Measurements from ENCODE around the gene PTTG1IP2.
"Not testable (repeated sequence)": the region's sequence is repeated elsewhere in the genome, so short reads cannot be mapped to it uniquely, and the experiment has no call there.

PTTG1IP2 gene

DNA sequence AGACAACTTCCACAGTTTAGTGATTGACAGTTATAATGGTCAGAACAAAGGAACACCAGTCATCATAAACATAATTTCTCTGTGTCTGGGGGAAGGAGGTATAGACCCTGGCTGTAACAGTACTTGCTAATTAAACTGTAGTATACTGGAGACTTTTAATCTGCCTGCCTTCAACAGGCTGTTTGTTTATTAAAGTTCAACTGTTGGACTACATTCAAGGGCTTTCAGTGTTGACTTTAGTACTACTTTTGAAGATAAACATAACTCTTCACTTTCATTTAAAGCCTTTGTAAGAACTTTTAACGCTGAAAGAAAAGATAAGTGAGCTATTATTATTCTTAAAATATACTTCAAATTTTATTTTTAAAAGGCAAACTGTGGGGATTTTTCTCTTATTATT is 15.5 kb upstream of the PTTG1IP2 start:
- no peaks in the 10 kb centered on the region for H3K4me1 ChIP-seq (ENCODE audit: control insufficient read depth, insufficient read depth, low read length, poor library complexity, severe bottlenecking)
- no peak overlapping the region for H3K27ac ChIP-seq (ENCODE audit: low read depth, low read length, severe bottlenecking)
- no peaks in the 10 kb centered on the region for H3K36me3 ChIP-seq (ENCODE audit: control insufficient read depth, insufficient read depth, low read length)
- H3K4me3 ChIP-seq (ENCODE audit: extremely low read depth, insufficient read depth, low read length, poor library complexity, severe bottlenecking): no peak overlapping the region
- WGBS, 2 experiments (ENCODE audit: insufficient coverage in 2 of 2): no CpG with 5 or more reads among the region's 1 CpG
- H3K9me3 ChIP-seq (ENCODE audit: control insufficient read depth, low read length): no peaks in the 10 kb centered on the region

DNA sequence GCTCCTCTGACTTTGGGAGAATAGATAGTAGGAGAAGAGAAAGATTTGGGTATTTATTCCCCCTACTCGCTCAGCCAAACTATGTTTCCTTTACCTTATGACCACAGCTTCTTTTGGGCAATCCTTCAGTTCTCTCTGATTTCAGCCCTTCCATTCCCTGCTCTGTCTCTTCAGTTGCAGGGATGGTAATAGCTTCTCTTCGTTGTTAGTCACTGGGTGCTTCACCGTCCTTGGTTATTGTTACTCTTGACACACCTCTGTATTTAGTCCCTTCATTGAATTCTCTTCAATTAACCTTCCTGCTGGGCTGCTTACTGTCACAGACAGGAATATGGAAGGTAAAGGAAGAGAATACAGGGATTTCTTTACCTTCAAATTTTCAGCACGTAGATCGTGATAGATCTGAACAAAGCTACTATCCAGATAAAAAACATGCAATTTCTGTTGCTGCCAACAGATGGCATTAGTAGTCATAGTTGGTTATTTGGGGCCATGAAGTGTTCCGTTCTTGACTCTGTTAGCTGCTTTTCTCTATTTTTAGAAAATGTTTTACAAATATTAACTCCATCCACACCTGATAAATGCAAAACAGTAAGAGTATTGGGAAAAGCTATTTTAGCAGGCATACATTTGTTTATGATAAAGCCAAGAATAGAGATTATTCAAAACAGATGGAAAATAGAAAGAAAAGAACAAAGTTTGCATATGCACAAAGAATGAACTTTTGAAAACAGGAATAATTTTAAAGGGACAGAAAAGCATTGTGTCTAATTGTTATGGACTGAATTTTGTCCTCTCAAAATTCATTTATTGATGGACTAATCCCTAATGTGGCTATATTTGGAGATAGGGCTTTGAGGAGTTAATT is 14.0 kb upstream of the PTTG1IP2 start:
- no peaks in the 10 kb centered on the region for H3K9me3 ChIP-seq (ENCODE audit: control insufficient read depth, low read length)
- WGBS, 2 experiments (ENCODE audit: insufficient coverage in 2 of 2): no CpG with 5 or more reads among the region's 6 CpGs
- no peak overlapping the region for H3K27ac ChIP-seq (ENCODE audit: low read depth, low read length, severe bottlenecking)
- H3K4me1 ChIP-seq (ENCODE audit: control insufficient read depth, insufficient read depth, low read length, poor library complexity, severe bottlenecking): no peaks in the 10 kb centered on the region
- H3K4me3 ChIP-seq (ENCODE audit: extremely low read depth, insufficient read depth, low read length, poor library complexity, severe bottlenecking): no peak overlapping the region
- H3K36me3 ChIP-seq (ENCODE audit: control insufficient read depth, insufficient read depth, low read length): no peaks in the 10 kb centered on the region

DNA sequence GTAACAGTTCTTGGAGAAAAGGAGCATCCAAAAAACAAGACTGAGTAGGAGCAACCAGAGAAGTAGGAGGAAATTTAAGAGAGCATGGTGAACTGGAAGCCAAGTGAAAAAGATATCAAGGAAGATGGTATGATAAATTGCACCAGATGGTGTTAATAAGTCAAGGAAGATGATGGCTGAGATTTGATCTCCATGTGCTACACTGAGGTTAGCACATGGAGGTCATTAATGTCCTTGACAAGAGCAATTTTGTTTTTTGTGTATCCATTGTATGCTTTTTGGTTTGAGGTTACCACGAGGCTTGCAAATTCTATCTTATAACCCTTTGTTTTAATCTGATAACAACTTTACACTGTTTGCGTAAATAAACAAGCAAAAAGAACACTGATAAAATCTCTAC is 11.3 kb upstream of the PTTG1IP2 start:
- H3K27ac ChIP-seq (ENCODE audit: low read depth, low read length, severe bottlenecking): no peak overlapping the region
- no peak overlapping the region for H3K4me3 ChIP-seq (ENCODE audit: extremely low read depth, insufficient read depth, low read length, poor library complexity, severe bottlenecking)
- H3K36me3 ChIP-seq (ENCODE audit: control insufficient read depth, insufficient read depth, low read length): no peaks in the 10 kb centered on the region
- H3K4me1 ChIP-seq (ENCODE audit: control insufficient read depth, insufficient read depth, low read length, poor library complexity, severe bottlenecking): no peaks in the 10 kb centered on the region
- WGBS, 2 experiments (ENCODE audit: insufficient coverage in 2 of 2): no CpG with 5 or more reads among the region's 2 CpGs
- H3K9me3 ChIP-seq (ENCODE audit: control insufficient read depth, low read length): no peaks in the 10 kb centered on the region

DNA sequence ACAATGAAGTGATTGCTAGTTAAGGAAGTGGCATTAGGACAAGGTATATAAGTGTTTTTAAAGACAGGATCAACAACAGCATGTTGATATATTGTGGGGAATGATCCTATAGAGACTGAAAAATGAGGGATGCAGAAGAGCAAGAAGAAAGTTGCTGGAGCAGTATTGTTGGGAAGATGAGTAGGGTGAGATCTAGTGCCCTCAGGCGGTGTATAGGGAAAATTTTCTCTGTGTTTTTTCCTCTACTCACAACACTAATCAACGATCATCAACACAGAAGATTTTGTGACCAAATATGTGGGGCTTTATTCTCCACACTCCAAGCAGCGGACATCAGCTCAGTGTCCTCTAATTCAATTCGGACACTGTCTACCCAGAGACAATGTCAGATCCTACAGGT is 9.6 kb upstream of the PTTG1IP2 start:
- WGBS, 2 experiments (ENCODE audit: insufficient coverage in 2 of 2): 76 to 88% methylated on average over 2 of the region's 4 CpGs
- Histone ChIP-seq H3K27ac (ENCODE audit: low read depth, low read length, severe bottlenecking) (no peak overlapping the region), H3K4me1 (ENCODE audit: control insufficient read depth, insufficient read depth, low read length, poor library complexity, severe bottlenecking) (no peaks in the 10 kb centered on the region), H3K4me3 (ENCODE audit: extremely low read depth, insufficient read depth, low read length, poor library complexity, severe bottlenecking) (no peak overlapping the region), H3K36me3 (ENCODE audit: control insufficient read depth, insufficient read depth, low read length) (no peaks in the 10 kb centered on the region), H3K9me3 (ENCODE audit: control insufficient read depth, low read length) (peaks cover 4% of the 10 kb centered on the region)

DNA sequence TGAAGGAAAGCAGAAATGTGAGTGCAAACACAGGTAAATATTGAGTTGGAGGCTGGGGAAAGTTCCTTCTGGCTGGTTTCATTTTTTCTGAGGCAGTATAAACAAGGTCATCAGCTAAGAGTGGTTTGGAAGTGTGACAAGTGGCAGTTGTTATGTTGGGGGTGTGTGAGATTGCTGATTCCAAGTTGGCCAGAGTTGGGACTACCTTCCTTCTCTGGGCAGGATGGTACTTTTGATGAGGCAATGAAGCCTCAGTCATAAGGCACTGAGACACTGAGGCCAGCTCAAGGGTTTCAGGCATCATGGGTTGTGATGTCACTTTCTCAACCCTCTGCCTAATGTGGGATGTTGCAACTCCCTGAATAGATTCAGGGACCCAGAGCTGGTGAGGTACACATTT is 8.2 kb upstream of the PTTG1IP2 start:
- no peak overlapping the region for H3K27ac ChIP-seq (ENCODE audit: low read depth, low read length, severe bottlenecking)
- H3K36me3 ChIP-seq (ENCODE audit: control insufficient read depth, insufficient read depth, low read length): no peaks in the 10 kb centered on the region
- no peak overlapping the region for H3K4me3 ChIP-seq (ENCODE audit: extremely low read depth, insufficient read depth, low read length, poor library complexity, severe bottlenecking)
- no peaks in the 10 kb centered on the region for H3K4me1 ChIP-seq (ENCODE audit: control insufficient read depth, insufficient read depth, low read length, poor library complexity, severe bottlenecking)
- H3K9me3 ChIP-seq (ENCODE audit: control insufficient read depth, low read length): peaks cover 9% of the 10 kb centered on the region

DNA sequence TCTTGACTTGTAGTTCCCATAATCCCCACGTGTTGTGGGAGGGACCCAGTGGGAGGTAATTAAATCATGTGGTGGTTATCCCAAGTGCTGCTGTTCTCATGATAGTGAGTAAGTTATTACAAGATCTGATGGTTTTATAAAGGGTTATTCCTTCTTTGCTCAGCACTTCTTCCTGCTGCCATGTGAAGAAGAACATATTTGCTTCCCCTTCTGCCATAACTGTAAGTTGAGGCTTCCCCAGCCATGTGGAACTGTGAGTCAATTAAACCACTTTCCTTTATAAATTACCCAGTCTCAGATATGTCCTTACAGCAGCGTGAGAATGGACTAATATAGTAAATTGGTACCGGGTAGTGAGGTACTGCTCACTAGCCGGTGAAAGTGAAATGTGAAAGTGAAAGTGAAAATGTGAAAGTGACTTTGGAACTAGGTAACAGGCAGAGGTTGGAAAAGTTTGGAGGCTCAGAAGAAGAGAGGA is 6.2 kb upstream of the PTTG1IP2 start:
- H3K9me3 ChIP-seq (ENCODE audit: control insufficient read depth, low read length): peaks cover 10% of the 10 kb centered on the region
- not testable (repeated sequence) for H3K4me3 ChIP-seq (ENCODE audit: extremely low read depth, insufficient read depth, low read length, poor library complexity, severe bottlenecking); H3K36me3 ChIP-seq (ENCODE audit: control insufficient read depth, insufficient read depth, low read length); H3K27ac ChIP-seq (ENCODE audit: low read depth, low read length, severe bottlenecking); H3K4me1 ChIP-seq (ENCODE audit: control insufficient read depth, insufficient read depth, low read length, poor library complexity, severe bottlenecking)
- 94 to 96% methylated on average over 3 of the region's 4 CpGs for WGBS, 2 experiments (ENCODE audit: insufficient coverage in 2 of 2)

DNA sequence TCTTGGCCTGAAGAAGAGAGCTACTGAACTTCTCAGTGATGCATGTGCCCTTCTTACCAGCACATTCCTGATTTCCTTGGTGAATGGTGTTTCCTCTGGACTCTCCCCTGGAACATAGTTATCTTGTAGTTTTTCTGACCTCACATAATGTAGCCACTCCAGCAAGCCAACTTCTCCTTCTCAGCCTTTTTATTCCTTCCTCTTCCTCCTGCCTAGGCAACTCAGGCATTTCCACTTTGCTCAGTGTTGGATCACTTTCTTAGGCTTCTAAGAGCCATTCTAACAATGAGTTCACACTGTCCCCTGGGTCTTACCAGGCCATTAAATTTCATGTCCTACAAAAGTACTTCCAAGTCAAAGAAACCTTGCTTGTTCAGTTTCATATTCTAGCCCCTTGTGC is 3.6 kb upstream of the PTTG1IP2 start:
- peaks cover 10% of the 10 kb centered on the region for H3K9me3 ChIP-seq (ENCODE audit: control insufficient read depth, low read length)
- H3K4me1 ChIP-seq (ENCODE audit: control insufficient read depth, insufficient read depth, low read length, poor library complexity, severe bottlenecking): no peaks in the 10 kb centered on the region
- H3K4me3 ChIP-seq (ENCODE audit: extremely low read depth, insufficient read depth, low read length, poor library complexity, severe bottlenecking): no peak overlapping the region
- H3K27ac ChIP-seq (ENCODE audit: low read depth, low read length, severe bottlenecking): no peak overlapping the region
- no peaks in the 10 kb centered on the region for H3K36me3 ChIP-seq (ENCODE audit: control insufficient read depth, insufficient read depth, low read length)

DNA sequence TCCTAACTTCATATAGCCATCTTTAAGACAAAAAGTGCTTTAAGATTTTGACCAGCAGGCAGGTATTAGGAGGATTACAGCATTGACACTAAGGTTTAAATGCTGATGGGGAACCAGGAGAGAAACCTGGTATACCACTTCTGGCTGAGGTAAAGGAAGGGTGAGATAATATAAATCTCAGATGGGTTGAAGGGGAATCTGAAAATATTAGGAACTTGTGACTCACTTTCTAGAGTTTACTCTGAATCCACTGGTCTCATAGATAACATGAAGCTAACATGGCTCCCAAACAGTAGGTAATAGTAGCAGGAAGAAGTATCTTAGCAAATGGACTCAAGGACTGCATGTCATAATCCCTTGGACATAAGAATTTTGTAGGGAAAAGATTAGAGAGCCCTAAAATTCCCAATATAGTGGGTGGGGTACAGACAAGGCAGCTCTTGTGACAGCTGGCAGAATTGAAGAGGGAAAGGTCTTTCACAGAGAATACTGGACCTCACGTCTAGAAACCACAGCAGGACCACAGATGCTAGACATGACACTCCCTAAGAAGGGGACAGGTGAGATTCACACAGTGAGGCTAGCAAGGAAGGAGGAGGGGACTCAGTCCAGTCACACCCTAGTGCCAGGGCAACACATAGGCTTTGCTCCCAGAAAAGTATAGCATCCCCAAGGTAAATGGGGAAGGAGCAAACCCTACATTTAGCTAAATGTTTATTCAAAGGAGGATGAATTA is 3.5 kb downstream of the PTTG1IP2 start:
- H3K4me1 ChIP-seq (ENCODE audit: control insufficient read depth, insufficient read depth, low read length, poor library complexity, severe bottlenecking): no peaks in the 10 kb centered on the region
- WGBS, 2 experiments (ENCODE audit: insufficient coverage in 2 of 2): no CpG with 5 or more reads among the region's 1 CpG

DNA sequence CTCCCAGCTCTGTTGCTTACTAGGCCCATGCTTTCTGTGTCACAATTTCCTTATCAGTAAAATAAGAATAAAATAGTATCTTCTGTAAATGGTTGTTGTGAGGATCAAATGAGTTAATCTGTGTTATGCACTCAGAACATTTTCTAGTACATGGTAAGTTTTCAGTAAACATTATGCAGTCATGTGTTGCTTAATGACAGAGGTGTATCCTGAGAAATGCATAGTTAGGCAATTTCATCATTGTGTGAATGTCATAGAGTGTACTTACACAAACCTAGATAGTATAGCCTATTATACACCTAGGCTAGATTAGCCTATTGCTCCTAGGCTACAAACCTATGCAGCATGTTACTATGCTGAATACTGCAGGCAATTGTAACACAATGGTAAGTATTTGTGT is 4.4 kb downstream of the PTTG1IP2 start:
- Histone ChIP-seq H3K36me3 (ENCODE audit: control insufficient read depth, insufficient read depth, low read length) (no peaks in the 10 kb centered on the region), H3K27ac (ENCODE audit: low read depth, low read length, severe bottlenecking) (no peak overlapping the region), H3K4me1 (ENCODE audit: control insufficient read depth, insufficient read depth, low read length, poor library complexity, severe bottlenecking) (no peaks in the 10 kb centered on the region), H3K9me3 (ENCODE audit: control insufficient read depth, low read length) (no peaks in the 10 kb centered on the region), H3K4me3 (ENCODE audit: extremely low read depth, insufficient read depth, low read length, poor library complexity, severe bottlenecking) (no peak overlapping the region)

More for the DNA sequence above, 3.5 kb downstream of the PTTG1IP2 start:
- H3K4me3 ChIP-seq (ENCODE audit: extremely low read depth, insufficient read depth, low read length, poor library complexity, severe bottlenecking): no peak overlapping the region
- H3K27ac ChIP-seq (ENCODE audit: low read depth, low read length, severe bottlenecking): no peak overlapping the region
- H3K36me3 ChIP-seq (ENCODE audit: control insufficient read depth, insufficient read depth, low read length): no peaks in the 10 kb centered on the region
- H3K9me3 ChIP-seq (ENCODE audit: control insufficient read depth, low read length): no peaks in the 10 kb centered on the region

DNA sequence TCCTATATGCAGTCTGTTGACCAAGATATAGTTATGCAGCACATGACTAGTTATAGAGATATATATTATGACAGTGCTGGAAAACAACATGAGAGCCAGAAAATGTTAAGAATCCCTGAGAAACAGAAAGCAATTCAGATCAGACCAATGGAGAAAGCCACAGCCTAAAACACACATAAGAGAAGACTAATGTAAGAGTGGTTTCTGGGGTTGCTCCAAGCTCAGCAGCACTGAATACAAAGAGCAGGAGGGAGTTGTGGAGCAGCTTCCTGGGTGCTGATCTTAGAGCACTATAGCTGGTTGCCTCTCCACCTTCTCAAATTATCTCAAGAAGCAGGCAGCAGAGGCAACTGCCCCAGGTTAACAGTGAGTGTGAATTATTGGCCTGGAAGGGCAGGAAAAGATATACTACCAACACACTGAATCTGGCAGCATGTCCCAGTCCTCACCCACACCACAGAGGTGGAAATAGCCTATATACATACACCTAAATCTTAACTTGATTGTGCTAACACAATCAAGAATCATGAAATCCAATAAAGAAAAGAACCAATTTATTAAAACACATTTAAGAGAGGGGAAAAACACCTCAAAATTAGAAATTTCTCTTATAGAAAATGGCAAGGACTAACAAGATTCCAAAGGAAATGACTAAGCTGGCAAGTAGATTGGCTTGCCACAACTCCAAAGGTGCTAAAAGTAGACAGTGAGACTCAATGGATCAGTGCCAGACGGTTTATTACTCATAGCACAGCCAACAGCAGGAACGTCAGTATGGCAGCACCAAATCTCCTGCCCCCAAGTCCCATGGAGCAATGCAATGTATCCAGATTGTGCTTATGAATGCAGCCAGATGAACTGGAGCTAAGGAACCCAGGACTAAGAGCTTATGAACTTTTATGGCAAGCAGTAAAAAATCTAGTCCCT is 5.1 kb downstream of the PTTG1IP2 start:
- H3K36me3 ChIP-seq (ENCODE audit: control insufficient read depth, insufficient read depth, low read length): no peaks in the 10 kb centered on the region
- H3K4me3 ChIP-seq (ENCODE audit: extremely low read depth, insufficient read depth, low read length, poor library complexity, severe bottlenecking): no peak overlapping the region
- no peaks in the 10 kb centered on the region for H3K4me1 ChIP-seq (ENCODE audit: control insufficient read depth, insufficient read depth, low read length, poor library complexity, severe bottlenecking)
- no peak overlapping the region for H3K27ac ChIP-seq (ENCODE audit: low read depth, low read length, severe bottlenecking)
- 68 to 94% methylated on average over 2 of the region's 2 CpGs for WGBS, 2 experiments (ENCODE audit: insufficient coverage in 2 of 2)
- no peaks in the 10 kb centered on the region for H3K9me3 ChIP-seq (ENCODE audit: control insufficient read depth, low read length)
